H1 (cell line): ENCODE measurements around the gene ABCG1. TPM values are rescaled to one million over a fixed set of nuclear protein-coding genes. Genes with fewer than 3 reads are reported as not detected.

ENCODE experiments used
- BCL11A ChIP-seq, 2 experiments: IDR thresholded peaks; one replicate each; pipeline ENCODE4 v1.6.1; 2011; ENCODE audit warnings: low read depth in 2 of 2, low read length in 2 of 2, mild to moderate bottlenecking in 2 of 2
- HDAC2 ChIP-seq, 2 experiments: fragments of 300-600 bp in 1 of 2; sonication (generic) in 1 of 2; IDR thresholded peaks; 2 replicates each; pipeline ENCODE4 v1.6.1; 2011 to 2012; ENCODE audit warnings: low read depth in 2 of 2, low read length in 2 of 2, mild to moderate bottlenecking in 2 of 2, moderate library complexity in 2 of 2, borderline replicate concordance in 1 of 2, inconsistent platforms in 1 of 2
- POU5F1 ChIP-seq: IDR thresholded peaks from 2 replicates; pipeline ENCODE4 v1.6.1; 2011; ENCODE audit warnings: low read depth, mild to moderate bottlenecking, low read length, moderate library complexity
- polyA plus RNA-seq, 7 experiments: library from polyadenylated mRNA; depleted of rRNA in 3 of 7; stranded (reverse) in 5 of 7; unstranded in 2 of 7; fragments of >200 nt in 5 of 7; fragments of 200-250 nt in 2 of 7; gene quantifications; 1 replicate in 5 of 7; 2 replicates in 1 of 7; 4 replicates in 1 of 7; pipeline versions ENCODE4 v1.2.1 to v1.2.3, GENCODE V29; 2011 to 2013; ENCODE audit warnings: missing spikeins in 2 of 7, mixed read lengths in 2 of 7
- total RNA-seq: library from RNA; stranded (reverse); fragmentation: NEBNext Ultra II Directional; extraction: Animal tissue kit (Norgen Biotek cat#: 25700); gene quantifications from 2 replicates; pipeline ENCODE4 v1.2.1, GENCODE V29; 2021

The ABCG1 gene
- total and polyA plus RNA-seq, 2 of the 8 experiments (the other 6 are each of a cell fraction or from before 2014, with no cell fraction given), result 2.1 to 4.0 TPM

DNA sequence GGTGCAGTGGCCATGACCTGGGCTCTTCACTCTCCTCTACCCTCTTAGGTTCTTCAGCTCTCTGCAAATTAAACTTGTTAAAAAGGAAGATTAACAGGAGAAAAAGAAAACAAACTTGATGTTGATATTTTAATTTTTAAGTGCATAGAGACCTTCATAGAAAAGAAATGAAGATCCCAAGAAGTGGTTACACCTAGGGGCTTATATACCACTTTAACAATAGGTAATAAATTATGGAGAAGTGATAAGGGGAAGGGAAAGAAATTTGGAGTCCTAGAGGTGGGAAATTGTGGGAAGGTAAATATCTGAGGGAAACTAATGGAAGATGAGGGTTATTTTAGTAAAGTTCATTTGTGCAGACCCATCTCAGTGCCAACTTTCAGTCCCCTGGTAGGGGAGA is 112.7 kb downstream of the ABCG1 start (continued):
- TF ChIP-seq POU5F1 (no peak), HDAC2 (IDR thresholded peaks at IDR 0.05; ENCODE audit: borderline replicate concordance in 1 of 2, low read depth in 2 of 2, low read length in 2 of 2) (no peak), BCL11A (IDR thresholded peaks at IDR 0.05; ENCODE audit: low read depth in 2 of 2, low read length in 2 of 2) (no peak)
